BJ (cell line): ENCODE measurements around the gene LITAF. TPM values are rescaled to one million over a fixed set of nuclear protein-coding genes. Genes with fewer than 3 reads are reported as not detected.

Experiments used
- CTCF ChIA-PET: fragments of 350-600 bp; formaldehyde crosslinking; extraction: SDS; loops from one replicate; lab custom pipeline; 2021; ENCODE audit warnings: antibody characterized with exemption, inconsistent platforms; lab: Yijun Ruan, JAX
- POLR2A ChIA-PET: fragments of 300-600 bp; sonication (Branson Sonifier 250); formaldehyde crosslinking; extraction: SDS; loops from one replicate; lab custom pipeline; 2021; ENCODE audit warnings: antibody characterized with exemption; lab: Charles Lee
- DNase-seq: peaks from one replicate; pipeline ENCODE4 v3.0.0-alpha.2; 2011; ENCODE audit warnings: low read depth
- H3K27me3 ChIP-seq: 2 replicates; pipeline ENCODE4 v1.6.0; 2011; ENCODE audit warnings: low read length; ENCODE audit not compliant: control insufficient read depth, insufficient read depth
- H3K36me3 ChIP-seq: 2 replicates; pipeline ENCODE4 v1.5.1; 2011; ENCODE audit warnings: low read length; ENCODE audit not compliant: control insufficient read depth, insufficient read depth
- H3K4me3 ChIP-seq: 2 replicates; pipeline ENCODE4 v1.5.1; 2011; ENCODE audit warnings: low read depth, mild to moderate bottlenecking, control low read depth, low read length
- polyA plus RNA-seq: library from polyadenylated mRNA; depleted of rRNA; stranded (reverse); fragments of >200 nt; gene quantifications from 2 replicates; pipeline ENCODE4 v1.2.3, GENCODE V29; 2011
- TF ChIP-seq, protein P1 (sequence below): IDR thresholded peaks from 2 replicates; pipeline ENCODE4 v1.5.1; 2011; ENCODE audit warnings: low read depth, mild to moderate bottlenecking, control low read depth, inconsistent platforms, low read length, moderate library complexity; ENCODE audit not compliant: insufficient read depth

Gene LITAF
- polyA plus RNA-seq, 1 experiment: 212 TPM

DNA sequence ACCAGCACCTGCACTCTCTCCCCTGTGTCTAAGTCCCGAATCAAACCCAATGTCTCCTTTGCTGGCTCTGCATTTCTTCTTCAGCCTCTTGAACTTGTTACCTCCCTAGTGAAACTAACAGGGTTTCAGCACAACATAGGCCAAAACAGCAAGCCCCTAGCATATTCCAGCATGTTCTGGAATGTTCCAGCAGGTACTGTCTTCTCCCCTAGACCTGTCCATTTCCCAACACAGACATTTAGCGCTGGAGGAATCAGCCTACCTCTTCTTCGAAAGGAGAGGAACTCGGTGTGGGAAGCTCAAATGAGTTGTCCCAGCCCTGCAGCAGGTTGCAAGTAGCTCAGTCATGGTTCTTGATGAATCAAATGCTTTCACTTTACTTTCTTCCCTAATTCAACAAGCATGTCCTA, 47.1 kb downstream of the LITAF start:
- CTCF ChIA-PET: interaction anchor here (1.3 to 1.9 kb wide), 2 partner anchors 9 to 101 kb away, joined by 4 to 6 read pairs; no protein-coding TSS in a partner anchor

DNA sequence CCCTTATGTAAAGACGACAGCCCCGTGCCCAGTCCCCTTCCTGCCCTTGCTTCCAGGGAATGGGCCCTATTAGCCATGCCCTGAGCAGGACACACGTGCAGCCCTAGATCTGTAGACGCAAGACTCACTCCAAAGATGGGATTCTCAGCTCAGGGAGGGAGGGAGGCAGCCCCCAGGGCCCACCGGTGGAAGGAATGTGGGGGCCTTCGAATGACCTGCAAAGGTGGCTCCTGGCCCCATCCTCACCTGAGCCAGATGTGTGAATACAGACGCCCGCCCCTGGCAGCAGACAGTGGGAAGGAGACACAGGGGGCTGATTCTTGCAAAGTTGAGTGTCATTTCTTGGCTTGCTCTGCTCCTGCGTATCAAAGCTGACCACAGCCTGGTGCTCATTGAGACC, 47.8 kb downstream of the LITAF start:
- Histone ChIP-seq H3K36me3 (no peaks in the 10 kb centered on the region), H3K27me3 (no peaks in the 10 kb centered on the region), H3K4me3 (no peak overlapping the region)
- ChIA-PET CTCF (interaction anchor here (1.9 kb wide), 2 partner anchors 97 to 102 kb away, joined by 6 read pairs; no protein-coding TSS in a partner anchor), POLR2A (no interaction called here)
- DNase-seq: no peak
- TF ChIP-seq, protein P1, sequence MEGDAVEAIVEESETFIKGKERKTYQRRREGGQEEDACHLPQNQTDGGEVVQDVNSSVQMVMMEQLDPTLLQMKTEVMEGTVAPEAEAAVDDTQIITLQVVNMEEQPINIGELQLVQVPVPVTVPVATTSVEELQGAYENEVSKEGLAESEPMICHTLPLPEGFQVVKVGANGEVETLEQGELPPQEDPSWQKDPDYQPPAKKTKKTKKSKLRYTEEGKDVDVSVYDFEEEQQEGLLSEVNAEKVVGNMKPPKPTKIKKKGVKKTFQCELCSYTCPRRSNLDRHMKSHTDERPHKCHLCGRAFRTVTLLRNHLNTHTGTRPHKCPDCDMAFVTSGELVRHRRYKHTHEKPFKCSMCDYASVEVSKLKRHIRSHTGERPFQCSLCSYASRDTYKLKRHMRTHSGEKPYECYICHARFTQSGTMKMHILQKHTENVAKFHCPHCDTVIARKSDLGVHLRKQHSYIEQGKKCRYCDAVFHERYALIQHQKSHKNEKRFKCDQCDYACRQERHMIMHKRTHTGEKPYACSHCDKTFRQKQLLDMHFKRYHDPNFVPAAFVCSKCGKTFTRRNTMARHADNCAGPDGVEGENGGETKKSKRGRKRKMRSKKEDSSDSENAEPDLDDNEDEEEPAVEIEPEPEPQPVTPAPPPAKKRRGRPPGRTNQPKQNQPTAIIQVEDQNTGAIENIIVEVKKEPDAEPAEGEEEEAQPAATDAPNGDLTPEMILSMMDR: no peak

More for the DNA sequence above, 47.1 kb downstream of the LITAF start:
- no peaks in the 10 kb centered on the region for H3K27me3 ChIP-seq
- DNase-seq: no peak
- H3K36me3 ChIP-seq: no peaks in the 10 kb centered on the region
- H3K4me3 ChIP-seq: no peak overlapping the region
- POLR2A ChIA-PET: no interaction called here
- TF ChIP-seq, protein P1: no peak

DNA sequence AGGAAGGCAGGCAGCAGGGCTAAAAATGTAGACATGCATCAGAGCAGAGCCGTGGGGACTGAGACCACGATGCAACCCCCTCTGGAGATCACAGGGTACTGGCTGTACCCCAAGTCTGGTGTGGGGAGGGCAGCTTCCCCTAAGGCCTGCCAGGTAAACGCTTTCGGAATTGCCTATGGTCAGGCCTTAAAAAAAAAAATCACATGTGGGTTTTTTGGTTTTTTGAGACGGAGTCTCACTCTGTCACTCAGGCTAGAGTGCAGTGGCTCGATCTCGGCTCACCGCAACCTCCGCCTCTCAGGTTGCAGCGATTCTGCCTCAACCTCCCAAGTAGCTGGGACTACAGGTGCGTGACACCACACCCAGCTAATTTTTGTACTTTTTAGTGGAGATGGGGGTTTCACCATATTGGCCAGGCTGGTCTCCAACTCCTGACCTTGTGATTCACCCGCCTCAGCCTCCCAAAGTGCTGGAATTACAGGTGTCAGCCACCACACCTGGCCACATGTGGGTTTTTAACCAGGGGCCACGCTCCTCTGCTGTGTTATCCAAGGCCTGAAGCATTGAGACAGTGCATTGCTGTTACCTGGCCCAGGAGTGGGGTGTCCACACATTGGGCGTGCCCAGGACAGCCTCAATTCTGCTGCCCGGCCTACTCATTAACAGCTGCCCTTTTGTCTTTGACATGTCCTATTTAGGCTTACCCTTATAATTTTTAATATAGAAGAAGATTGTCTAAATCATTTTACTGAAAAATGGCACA, 50.4 kb downstream of the LITAF start:
- POLR2A ChIA-PET: no interaction called here
- CTCF ChIA-PET: interaction anchor here (0.9 to 1.5 kb wide), 3 partner anchors 105 to 179 kb away, joined by 4 to 5 read pairs (median 4); no protein-coding TSS in a partner anchor
- Histone ChIP-seq H3K27me3 (no peaks in the 10 kb centered on the region), H3K36me3 (no peaks in the 10 kb centered on the region), H3K4me3 (no peak overlapping the region)
- no peak for DNase-seq
- TF ChIP-seq, protein P1: no peak

DNA sequence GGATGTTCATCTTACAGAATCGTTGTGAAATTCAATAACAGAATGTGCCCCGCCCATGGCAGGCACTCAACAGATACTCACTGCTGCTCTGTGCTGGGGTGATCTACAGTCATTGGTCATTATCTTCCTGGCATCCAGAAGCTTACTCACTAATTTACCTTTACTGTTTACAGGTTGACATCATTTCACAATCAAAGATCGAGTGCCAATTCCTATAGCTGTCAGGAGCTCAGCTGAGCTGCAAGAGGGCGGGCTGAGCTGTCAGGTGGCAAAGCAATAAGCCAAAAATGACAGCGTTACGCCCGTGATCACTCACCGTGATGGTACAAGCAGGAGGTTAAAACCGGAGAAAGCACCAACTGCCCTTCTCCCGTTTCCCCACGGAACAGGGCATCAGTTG, 51.2 kb downstream of the LITAF start:
- Histone ChIP-seq H3K4me3 (no peak overlapping the region), H3K36me3 (no peaks in the 10 kb centered on the region), H3K27me3 (no peaks in the 10 kb centered on the region)
- POLR2A ChIA-PET: no interaction called here
- TF ChIP-seq, protein P1: no peak
- CTCF ChIA-PET: interaction anchor here (1.1 to 8.3 kb wide), 3 partner anchors 52 to 179 kb away, joined by 4 to 62 read pairs (median 4); partner anchors contain the start of gene LITAF
- DNase-seq: no peak

DNA sequence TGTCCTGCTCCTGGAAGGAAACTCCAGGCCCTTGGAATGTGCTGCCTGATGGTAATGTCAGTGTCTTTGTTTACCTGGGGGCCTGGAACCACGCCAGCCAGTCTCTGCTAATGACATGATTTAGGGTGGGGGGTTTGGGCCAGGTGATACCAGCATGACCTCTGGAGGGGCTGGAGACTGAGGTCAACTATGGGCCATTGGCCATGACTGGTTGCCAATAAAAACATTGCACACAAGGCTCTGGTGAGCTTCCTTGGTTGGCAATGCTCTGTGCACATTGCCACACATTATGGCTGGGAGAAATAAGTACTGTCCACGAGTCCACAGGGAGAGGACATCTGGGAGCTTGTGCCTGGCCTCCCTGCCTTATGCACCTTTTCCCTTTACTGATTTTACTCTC, 52.5 kb downstream of the LITAF start:
- no peak overlapping the region for H3K4me3 ChIP-seq
- CTCF ChIA-PET: interaction anchor here (1.2 to 8.3 kb wide), 4 partner anchors 53 to 129 kb away, joined by 3 to 62 read pairs (median 4); partner anchors contain the start of gene LITAF
- TF ChIP-seq, protein P1: no peak
- H3K27me3 ChIP-seq: no peaks in the 10 kb centered on the region
- DNase-seq: no peak
- POLR2A ChIA-PET: no interaction called here
- no peaks in the 10 kb centered on the region for H3K36me3 ChIP-seq
